HepG2 (cell line): ENCODE data around the gene TMEM271.

Source experiments
- BHLHE40 ChIP-seq: IDR thresholded peaks from 2 replicates; pipeline ENCODE4 v1.6.1; 2011; ENCODE audit warnings: low read length, improper control_type of control experiment
- CTCF ChIP-seq: sonication (generic); formaldehyde crosslinking; IDR thresholded peaks from 2 replicates; pipeline ENCODE4 v1.5.0; 2020; ENCODE audit warnings: mild to moderate bottlenecking, missing genetic modification reagents, moderate library complexity
- JUN ChIP-seq: sonication (generic); formaldehyde crosslinking; IDR thresholded peaks from 2 replicates; pipeline ENCODE4 v1.4.0; 2020; ENCODE audit warnings: mild to moderate bottlenecking, missing genetic modification reagents
- KMT2A ChIP-seq: sonication (generic); formaldehyde crosslinking; IDR thresholded peaks from 2 replicates; pipeline ENCODE4 v1.4.0; 2020; ENCODE audit warnings: missing genetic modification reagents
- NR0B2 ChIP-seq: sonication (generic); formaldehyde crosslinking; IDR thresholded peaks from 2 replicates; pipeline ENCODE4 v1.4.0; 2020; ENCODE audit warnings: mild to moderate bottlenecking, missing genetic modification reagents
- POLR2A ChIP-seq, 2 experiments: IDR thresholded peaks; 2 replicates each; pipeline ENCODE4 v1.6.1; 2011; ENCODE audit warnings: low read depth in 2 of 2, low read length in 2 of 2, mild to moderate bottlenecking in 1 of 2, moderate library complexity in 1 of 2; ENCODE audit not compliant: insufficient read depth in 1 of 2
- POLR2AphosphoS5 ChIP-seq: IDR thresholded peaks from 2 replicates; pipeline ENCODE4 v1.6.1; 2012; ENCODE audit warnings: low read depth, low read length

GRCh38 chr4:571838-572572 is 4.1 kb downstream of the TMEM271 start:
- no peak for TF ChIP-seq CTCF (CRISPR knock-in tag)
- TF ChIP-seq POLR2A (IDR thresholded peaks at IDR 0.05; ENCODE audit: insufficient read depth in 1 of 2, low read depth in 2 of 2, low read length in 2 of 2), result no peak
- TF ChIP-seq JUN (CRISPR knock-in tag), result no peak
- no peak for TF ChIP-seq KMT2A (CRISPR knock-in tag)
- no peak for TF ChIP-seq POLR2AphosphoS5
- TF ChIP-seq NR0B2 (CRISPR knock-in tag), result no peak
- TF ChIP-seq BHLHE40, result no peak
